H1 (cell line): Measurements from ENCODE around the gene CPSF4. TPM values are rescaled to one million over a fixed set of nuclear protein-coding genes. Genes with fewer than 3 reads are reported as not detected.
A peak's percentile ranks its signal among the peaks of the same experiment; 100 is the strongest.

Experiments
- CTCF ChIA-PET: fragments of 300-600 bp; sonication (Branson Sonifier 250); formaldehyde crosslinking; loops from one replicate; lab custom pipeline; 2021; ENCODE audit not compliant: partially characterized antibody; lab: Charles Lee
- POLR2A ChIA-PET: fragments of 300-600 bp; sonication (Branson Sonifier 250); formaldehyde crosslinking; loops from one replicate; lab custom pipeline; 2021; ENCODE audit warnings: inconsistent platforms; ENCODE audit not compliant: partially characterized antibody; lab: Charles Lee
- DNase-seq, 2 experiments: peaks; one replicate each; pipeline versions ENCODE4 v3.0.0 to v3.0.0-alpha.2; 2010 to 2022; ENCODE audit warnings: low spot score in 2 of 2, low read depth in 1 of 2, mixed read lengths in 1 of 2
- FAIRE-seq: peaks from 2 replicates; lab custom pipeline; 2011; peaks lifted over from hg19 to GRCh38; lab: Jason Lieb, UNC
- H2AFZ ChIP-seq: 2 replicates; pipeline ENCODE4 v1.8.1; 2012; ENCODE audit warnings: low read length, inconsistent platforms
- H2AK5ac ChIP-seq: 2 replicates; pipeline ENCODE4 v1.6.1; 2013; ENCODE audit warnings: low read depth, low read length
- H2BK120ac ChIP-seq: replicated peaks from 2 replicates; pipeline ENCODE3; 2013; ENCODE audit warnings: low read depth, low read length, inconsistent platforms
- H2BK12ac ChIP-seq: 2 replicates; pipeline ENCODE4 v1.6.1; 2013; ENCODE audit warnings: low read depth, low read length
- H2BK15ac ChIP-seq: 2 replicates; pipeline ENCODE4 v1.6.1; 2013; ENCODE audit warnings: low read length
- H2BK20ac ChIP-seq: 2 replicates; pipeline ENCODE4 v1.6.1; 2013; ENCODE audit warnings: low read length
- H2BK5ac ChIP-seq: 2 replicates; pipeline ENCODE4 v1.6.1; 2013; ENCODE audit warnings: low read depth, low read length
- H3K14ac ChIP-seq: 2 replicates; pipeline ENCODE4 v1.6.1; 2013; ENCODE audit warnings: inconsistent platforms; ENCODE audit not compliant: insufficient read length
- H3K18ac ChIP-seq: 2 replicates; pipeline ENCODE4 v1.6.1; 2013; ENCODE audit warnings: low read length; ENCODE audit errors: extremely low read depth
- H3K23ac ChIP-seq: 2 replicates; pipeline ENCODE4 v1.6.1; 2013; ENCODE audit warnings: inconsistent platforms; ENCODE audit not compliant: insufficient read length
- H3K23me2 ChIP-seq: 2 replicates; pipeline ENCODE4 v1.6.1; 2013; ENCODE audit warnings: low read depth, low read length
- H3K27ac ChIP-seq: 2 replicates; pipeline ENCODE4 v1.6.1; 2011; ENCODE audit warnings: low read depth, low read length, inconsistent platforms
- H3K27me3 ChIP-seq, 4 experiments: replicated peaks in 1 of 4; 1 replicate in 1 of 4; 2 replicates in 3 of 4; pipeline versions ENCODE4 v1.6.1 to v1.8.1; 2011 to 2013; ENCODE audit warnings: low read length in 3 of 4, mild to moderate bottlenecking in 3 of 4, inconsistent platforms in 2 of 4, mixed read lengths in 2 of 4, moderate library complexity in 1 of 4; ENCODE audit not compliant: control insufficient read depth in 3 of 4, insufficient read depth in 3 of 4; ENCODE audit errors: extremely low read depth in 1 of 4
- H3K36me3 ChIP-seq, 4 experiments: 2 replicates each; pipeline versions ENCODE4 v1.6.1 to v1.8.1; 2011 to 2013; ENCODE audit warnings: mild to moderate bottlenecking in 4 of 4, low read length in 3 of 4, moderate library complexity in 2 of 4, control low read depth in 1 of 4, inconsistent platforms in 1 of 4; ENCODE audit not compliant: insufficient read depth in 4 of 4, control insufficient read depth in 2 of 4
- H3K4ac ChIP-seq: replicated peaks from 2 replicates; pipeline ENCODE3; 2013; ENCODE audit warnings: low read length, low read depth, mixed read lengths, inconsistent platforms; ENCODE audit not compliant: insufficient read length
- H3K4me1 ChIP-seq, 4 experiments: replicated peaks in 1 of 4; 1 replicate in 1 of 4; 2 replicates in 3 of 4; pipeline versions ENCODE4 v1.6.1 to v1.8.1; 2011 to 2013; ENCODE audit warnings: low read length in 3 of 4, inconsistent platforms in 2 of 4, mixed read lengths in 1 of 4; ENCODE audit not compliant: insufficient read depth in 4 of 4, control insufficient read depth in 3 of 4
- H3K4me2 ChIP-seq, 2 experiments: 2 replicates each; pipeline versions ENCODE4 v1.6.1 to v1.8.1; 2011 to 2013; ENCODE audit warnings: low read depth in 2 of 2, low read length in 2 of 2, control low read depth in 1 of 2, inconsistent platforms in 1 of 2, mild to moderate bottlenecking in 1 of 2; ENCODE audit not compliant: insufficient read depth in 1 of 2
- H3K4me3 ChIP-seq, 4 experiments: fragments of 200-600, 300-600 bp in 1 of 4; sonication (generic), shearing (Covaris generic), sonication (Bioruptor Twin) in 1 of 4; 2 replicates each; pipeline versions ENCODE4 v1.5.1 to v1.8.1; 2011 to 2016; ENCODE audit warnings: low read length in 4 of 4, low read depth in 3 of 4, control low read depth in 2 of 4, inconsistent platforms in 2 of 4, mild to moderate bottlenecking in 2 of 4, mixed read lengths in 1 of 4, moderate library complexity in 1 of 4; ENCODE audit not compliant: insufficient read depth in 2 of 4; ENCODE audit errors: extremely low read depth in 1 of 4
- H3K56ac ChIP-seq: replicated peaks from 2 replicates; pipeline ENCODE3; 2013; ENCODE audit warnings: low read depth, mild to moderate bottlenecking, mixed read lengths, low read length, inconsistent platforms; ENCODE audit not compliant: insufficient read length
- H3K79me1 ChIP-seq: 2 replicates; pipeline ENCODE4 v1.6.1; 2013; ENCODE audit warnings: low read depth, low read length, control low read depth
- H3K79me2 ChIP-seq, 2 experiments: 2 replicates each; pipeline versions ENCODE4 v1.6.1 to v1.8.1; 2012 to 2013; ENCODE audit warnings: low read length in 2 of 2, mild to moderate bottlenecking in 2 of 2, inconsistent platforms in 1 of 2; ENCODE audit not compliant: insufficient read depth in 2 of 2, control insufficient read depth in 1 of 2
- H3K9ac ChIP-seq, 4 experiments: replicated peaks in 1 of 4; 1 replicate in 1 of 4; 2 replicates in 3 of 4; pipeline versions ENCODE4 v1.6.1 to v1.8.1; 2011 to 2013; ENCODE audit warnings: low read depth in 3 of 4, low read length in 3 of 4, control low read depth in 2 of 4, mild to moderate bottlenecking in 2 of 4, moderate library complexity in 2 of 4, inconsistent platforms in 1 of 4; ENCODE audit errors: extremely low read depth in 1 of 4
- H3K9me3 ChIP-seq, 2 experiments: 2 replicates each; pipeline versions ENCODE4 v1.6.1 to v1.8.1; 2012 to 2013; ENCODE audit warnings: mild to moderate bottlenecking in 2 of 2, moderate library complexity in 2 of 2, control low read depth in 1 of 2, inconsistent platforms in 1 of 2, low read depth in 1 of 2, low read length in 1 of 2, mixed read lengths in 1 of 2; ENCODE audit not compliant: insufficient read depth in 2 of 2
- H4K20me1 ChIP-seq, 2 experiments: replicated peaks in 1 of 2; 2 replicates each; pipeline versions ENCODE3 to v1.8.1; 2011 to 2013; ENCODE audit warnings: inconsistent platforms in 2 of 2, low read length in 2 of 2, mild to moderate bottlenecking in 1 of 2; ENCODE audit not compliant: insufficient read depth in 2 of 2, control insufficient read depth in 1 of 2
- H4K5ac ChIP-seq: 2 replicates; pipeline ENCODE4 v1.6.1; 2013; ENCODE audit warnings: low read length, low read depth, mixed read lengths, inconsistent platforms; ENCODE audit not compliant: insufficient read length
- H4K8ac ChIP-seq: 2 replicates; pipeline ENCODE4 v1.8.0; 2013; ENCODE audit warnings: mild to moderate bottlenecking, moderate library complexity, low read length, inconsistent platforms; ENCODE audit not compliant: insufficient read depth; ENCODE audit errors: extremely low read depth
- H4K91ac ChIP-seq: replicated peaks from 2 replicates; pipeline ENCODE3; 2013; ENCODE audit warnings: low read length, mixed read lengths, inconsistent platforms; ENCODE audit not compliant: insufficient read length
- ASH2L ChIP-seq: fragments of 200-600, 300-600 bp; sonication (generic); IDR thresholded peaks from one replicate; pipeline ENCODE4 v1.7.1; 2017; ENCODE audit warnings: low read length
- RFX5 ChIP-seq: IDR thresholded peaks from 2 replicates; pipeline ENCODE4 v1.6.1; 2011; ENCODE audit warnings: low read depth, low read length, improper control_type of control experiment, borderline replicate concordance
- SIRT6 ChIP-seq: IDR thresholded peaks from one replicate; pipeline ENCODE4 v1.7.1; 2012; ENCODE audit warnings: low read length, inconsistent platforms
- SP2 ChIP-seq: IDR thresholded peaks from 2 replicates; pipeline ENCODE4 v1.6.1; 2012; ENCODE audit warnings: mild to moderate bottlenecking, low read length, inconsistent platforms
- SRF ChIP-seq: IDR thresholded peaks from 2 replicates; pipeline ENCODE4 v1.6.1; 2011; ENCODE audit warnings: mild to moderate bottlenecking, low read depth, low read length, moderate library complexity
- ZNF274 ChIP-seq: IDR thresholded peaks from 2 replicates; pipeline ENCODE4 v1.7.0; 2012; ENCODE audit warnings: low read length, borderline replicate concordance; ENCODE audit errors: extremely low read depth
- WGBS, 2 experiments: shearing (Covaris generic) in 1 of 2; methylation state at CpG; one replicate each; pipeline versions ENCODE4 v1.1.6 to v1.1.7; 2013 to 2015; ENCODE audit warnings: low lambda C conversion rate in 2 of 2, mixed read lengths in 2 of 2, inconsistent platforms in 1 of 2, low coverage in 1 of 2, missing lambda C conversion rate in 1 of 2; ENCODE audit not compliant: insufficient replicate concordance in 2 of 2, insufficient coverage in 1 of 2, insufficient read length in 1 of 2; ENCODE audit errors: extremely low coverage in 1 of 2, missing lambda C conversion rate in 1 of 2; 5-methylcytosine and 5-hydroxymethylcytosine counted together
- polyA plus RNA-seq, 7 experiments: library from polyadenylated mRNA; depleted of rRNA in 3 of 7; stranded (reverse) in 5 of 7; unstranded in 2 of 7; fragments of >200 nt in 5 of 7; fragments of 200-250 nt in 2 of 7; gene quantifications; 1 replicate in 5 of 7; 2 replicates in 1 of 7; 4 replicates in 1 of 7; pipeline versions ENCODE4 v1.2.1 to v1.2.3, GENCODE V29; 2011 to 2013; ENCODE audit warnings: missing spikeins in 2 of 7, mixed read lengths in 2 of 7
- total RNA-seq: library from RNA; stranded (reverse); fragmentation: NEBNext Ultra II Directional; extraction: Animal tissue kit (Norgen Biotek cat#: 25700); gene quantifications from 2 replicates; pipeline ENCODE4 v1.2.1, GENCODE V29; 2021
- TF ChIP-seq, protein P1 (sequence below): IDR thresholded peaks from 2 replicates; pipeline ENCODE4 v1.6.1; 2012; ENCODE audit warnings: inconsistent platforms

CPSF4 gene
- total and polyA plus RNA-seq, 2 of the 8 experiments (the other 6 are each of a cell fraction or from before 2014, with no cell fraction given) = 77.5 to 103 TPM

DNA sequence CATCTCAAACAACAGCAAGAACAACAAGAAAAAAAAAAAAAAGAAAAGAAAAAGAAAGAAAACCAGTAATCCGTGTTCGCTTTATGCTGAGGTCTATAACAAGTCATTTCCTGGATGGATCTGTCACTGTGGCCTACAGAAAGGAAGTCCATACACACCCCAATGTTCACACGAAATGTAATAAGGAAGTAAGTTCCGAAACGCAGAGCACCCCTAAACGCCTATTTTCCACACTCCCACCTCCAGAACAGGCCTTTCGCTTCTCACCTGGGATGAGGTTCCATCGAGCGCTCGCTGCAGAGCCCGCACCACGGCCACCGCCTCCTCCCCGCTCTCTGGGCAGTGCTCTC is 60.6 kb downstream of the CPSF4 start:
- Histone ChIP-seq H4K91ac (no peak overlapping the region), H3K9ac (peak overlapping the region; percentile 46 to 95 (median 90)), H2BK12ac (peak overlapping the region; percentile 60; the same call in 1 of the 2 replicates), H3K27ac (peak overlapping the region; percentile 88; the same call in 1 of the 2 replicates), H3K23ac (no peak overlapping the region), H2BK120ac (no peak overlapping the region), H2BK5ac (peak overlapping the region; percentile 93), H2AFZ (no peak overlapping the region), H2AK5ac (no peak overlapping the region), H3K4me1 (peaks cover 0 to 4% (median 0%) of the 10 kb centered on the region in 4 experiments; a peak in 3 of 7 replicates), H4K5ac (peak overlapping the region; percentile 39), H3K4me2 (peak overlapping the region; percentile 63 to 93), H2BK20ac (no peak overlapping the region), H3K56ac (no peak overlapping the region), H3K79me2 (peaks cover 9 to 33% of the 10 kb centered on the region in 2 experiments), H3K4me3 (peak overlapping the region; percentile 86 to 100 (median 93)), H3K18ac (no peak overlapping the region), H3K23me2 (peaks cover 7% of the 10 kb centered on the region; the same call in 1 of the 2 replicates), H2BK15ac (no peak overlapping the region), H3K9me3 (peaks cover 4 to 5% of the 10 kb centered on the region in 2 experiments; a peak in 3 of 4 replicates), H3K4ac (no peak overlapping the region), H4K8ac (peak overlapping the region; percentile 99; the same call in 1 of the 2 replicates), H3K14ac (no peak overlapping the region), H4K20me1 (peaks cover 5 to 12% of the 10 kb centered on the region in 2 experiments), H3K27me3 (no peaks in the 10 kb centered on the region), H3K36me3 (peaks cover 0 to 19% (median 9%) of the 10 kb centered on the region in 4 experiments; a peak in 6 of 8 replicates), H3K79me1 (peaks cover 7% of the 10 kb centered on the region; the same call in 1 of the 2 replicates)
- TF ChIP-seq SP2 (no peak), ASH2L (no peak), RFX5 (no peak), SRF (no peak), SIRT6 (no peak), ZNF274 (no peak)
- TF ChIP-seq, protein P1, sequence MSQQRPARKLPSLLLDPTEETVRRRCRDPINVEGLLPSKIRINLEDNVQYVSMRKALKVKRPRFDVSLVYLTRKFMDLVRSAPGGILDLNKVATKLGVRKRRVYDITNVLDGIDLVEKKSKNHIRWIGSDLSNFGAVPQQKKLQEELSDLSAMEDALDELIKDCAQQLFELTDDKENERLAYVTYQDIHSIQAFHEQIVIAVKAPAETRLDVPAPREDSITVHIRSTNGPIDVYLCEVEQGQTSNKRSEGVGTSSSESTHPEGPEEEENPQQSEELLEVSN = no peak
- no peak for DNase-seq
- 3% methylated on average over 12 of the region's 14 CpGs; no CpG with 5 or more reads in 1 of the 2 experiments for WGBS, 2 experiments
- POLR2A ChIA-PET = interaction anchor here (1.0 to 3.4 kb wide), 12 partner anchors 10 to 117 kb away, joined by 3 to 21 read pairs (median 6); partner anchors contain the start of genes FAM200A, ZNF655, ZNF789 and ZSCAN25
- CTCF ChIA-PET = interaction anchor here (2.0 kb wide), 1 partner anchor 41 kb away, joined by 6 read pairs; no protein-coding TSS in a partner anchor
- no peak for FAIRE-seq
